ENCODE results near the gene PARP11. TPM values are rescaled to one million over a fixed set of nuclear protein-coding genes. Genes with fewer than 3 reads are reported as not detected.

The PARP11 gene
- total RNA-seq, 1 donor from 2014 or later, result 8.7 TPM

- DNase-seq (ENCODE audit: extremely low spot score, unreplicated experiment), result no peak
- no peaks in the 10 kb centered on the region for H3K4me1 Mint-ChIP-seq (ENCODE audit: unreplicated experiment)
- TF ChIP-seq CTCF (IDR thresholded peaks at IDR 0.05), result no peak
Measured at GRCh38 chr12:3810016-3810370, 63.2 kb downstream of the PARP11 start.

GRCh38 chr12:3809357-3810015, 63.7 kb downstream of the PARP11 start:
- Mint-ChIP-seq H3K4me1 (ENCODE audit: unreplicated experiment) (no peaks in the 10 kb centered on the region), H3K9me3 (ENCODE audit: unreplicated experiment) (no peaks in the 10 kb centered on the region), H3K36me3 (ENCODE audit: unreplicated experiment) (peaks cover 18% of the 10 kb centered on the region), H3K27ac (ENCODE audit: unreplicated experiment) (no peak overlapping the region), H3K4me3 (ENCODE audit: unreplicated experiment) (no peak overlapping the region), H3K27me3 (ENCODE audit: unreplicated experiment) (no peaks in the 10 kb centered on the region)
- DNase-seq (ENCODE audit: extremely low spot score, unreplicated experiment), result no peak
- no peak for TF ChIP-seq CTCF (IDR thresholded peaks at IDR 0.05)

More at GRCh38 chr12:3810016-3810370, 63.2 kb downstream of the PARP11 start:
- H3K27ac Mint-ChIP-seq (ENCODE audit: unreplicated experiment), result no peak overlapping the region
- H3K4me3 Mint-ChIP-seq (ENCODE audit: unreplicated experiment), result no peak overlapping the region
- peaks cover 18% of the 10 kb centered on the region for H3K36me3 Mint-ChIP-seq (ENCODE audit: unreplicated experiment)
- no peaks in the 10 kb centered on the region for H3K27me3 Mint-ChIP-seq (ENCODE audit: unreplicated experiment)
- no peaks in the 10 kb centered on the region for H3K9me3 Mint-ChIP-seq (ENCODE audit: unreplicated experiment)

- no peak overlapping the region for H3K27ac Mint-ChIP-seq (ENCODE audit: unreplicated experiment)
- TF ChIP-seq CTCF (IDR thresholded peaks at IDR 0.05), result no peak
- peaks cover 2% of the 10 kb centered on the region for H3K36me3 Mint-ChIP-seq (ENCODE audit: unreplicated experiment)
- DNase-seq (ENCODE audit: extremely low spot score, unreplicated experiment), result no peak
- no peaks in the 10 kb centered on the region for H3K9me3 Mint-ChIP-seq (ENCODE audit: unreplicated experiment)
- no peak overlapping the region for H3K4me3 Mint-ChIP-seq (ENCODE audit: unreplicated experiment)
- no peaks in the 10 kb centered on the region for H3K27me3 Mint-ChIP-seq (ENCODE audit: unreplicated experiment)
- H3K4me1 Mint-ChIP-seq (ENCODE audit: unreplicated experiment), result no peaks in the 10 kb centered on the region
Measured at GRCh38 chr12:3805077-3805476, 68.1 kb downstream of the PARP11 start.

- H3K9me3 Mint-ChIP-seq (ENCODE audit: unreplicated experiment), result no peaks in the 10 kb centered on the region
- peak; percentile 92 for TF ChIP-seq CTCF (IDR thresholded peaks at IDR 0.05)
- no peak overlapping the region for H3K27ac Mint-ChIP-seq (ENCODE audit: unreplicated experiment)
Measured at GRCh38 chr12:3803865-3804472, 69.2 kb downstream of the PARP11 start.

GRCh38 chr12:3802721-3803120, 70.5 kb downstream of the PARP11 start:
- no peak overlapping the region for H3K4me3 Mint-ChIP-seq (ENCODE audit: unreplicated experiment)
- no peaks in the 10 kb centered on the region for H3K9me3 Mint-ChIP-seq (ENCODE audit: unreplicated experiment)
- DNase-seq (ENCODE audit: extremely low spot score, unreplicated experiment), result no peak
- H3K27me3 Mint-ChIP-seq (ENCODE audit: unreplicated experiment), result no peaks in the 10 kb centered on the region
- H3K4me1 Mint-ChIP-seq (ENCODE audit: unreplicated experiment), result no peaks in the 10 kb centered on the region
- peaks cover 2% of the 10 kb centered on the region for H3K36me3 Mint-ChIP-seq (ENCODE audit: unreplicated experiment)
- TF ChIP-seq CTCF (IDR thresholded peaks at IDR 0.05), result no peak
- H3K27ac Mint-ChIP-seq (ENCODE audit: unreplicated experiment), result no peak overlapping the region

More at GRCh38 chr12:3803865-3804472, 69.2 kb downstream of the PARP11 start:
- H3K4me3 Mint-ChIP-seq (ENCODE audit: unreplicated experiment), result no peak overlapping the region
- no peaks in the 10 kb centered on the region for H3K27me3 Mint-ChIP-seq (ENCODE audit: unreplicated experiment)
- no peak for DNase-seq (ENCODE audit: extremely low spot score, unreplicated experiment)
- no peaks in the 10 kb centered on the region for H3K4me1 Mint-ChIP-seq (ENCODE audit: unreplicated experiment)
- H3K36me3 Mint-ChIP-seq (ENCODE audit: unreplicated experiment), result peaks cover 2% of the 10 kb centered on the region
